Immature natural killer cell (primary cell): Measurements from ENCODE around the gene BLVRA. TPM values are rescaled to one million over a fixed set of nuclear protein-coding genes. Genes with fewer than 3 reads are reported as not detected.
"Not testable (repeated sequence)": the region's sequence is repeated elsewhere in the genome, so short reads cannot be mapped to it uniquely, and the experiment has no call there.

ENCODE experiments used
- DNase-seq, 3 donors: peaks; one replicate each; pipeline ENCODE4 v3.0.0; 2022; ENCODE audit warnings: mixed read lengths in 1 of 3
- H3K27ac Mint-ChIP-seq, 6 donors: one replicate each; pipeline ENCODE4 v1.8.0; 2020; ENCODE audit warnings: mixed read lengths in 6 of 6, mild to moderate bottlenecking in 5 of 6, inconsistent platforms in 4 of 6, moderate library complexity in 3 of 6
- H3K27me3 Mint-ChIP-seq, 3 donors: one replicate each; pipeline ENCODE4 v1.8.0; 2020 to 2021; ENCODE audit warnings: low read depth in 3 of 3, mild to moderate bottlenecking in 3 of 3, mixed read lengths in 3 of 3, moderate library complexity in 3 of 3, inconsistent platforms in 1 of 3
- H3K36me3 Mint-ChIP-seq, 3 donors: one replicate each; pipeline ENCODE4 v1.8.0; 2020; ENCODE audit warnings: mixed read lengths in 3 of 3, inconsistent platforms in 2 of 3, mild to moderate bottlenecking in 2 of 3
- H3K4me1 Mint-ChIP-seq, 2 donors: one replicate each; pipeline ENCODE4 v1.8.0; 2020; ENCODE audit warnings: inconsistent platforms in 2 of 2, mild to moderate bottlenecking in 2 of 2, mixed read lengths in 2 of 2, moderate library complexity in 1 of 2
- H3K4me3 Mint-ChIP-seq, 5 donors: one replicate each; pipeline ENCODE4 v1.8.0; 2020; ENCODE audit warnings: mild to moderate bottlenecking in 5 of 5, mixed read lengths in 5 of 5, inconsistent platforms in 3 of 5, moderate library complexity in 3 of 5
- H3K9me3 Mint-ChIP-seq, 6 donors: one replicate each; pipeline ENCODE4 v1.8.0; 2020; ENCODE audit warnings: mild to moderate bottlenecking in 6 of 6, mixed read lengths in 6 of 6, inconsistent platforms in 4 of 6, moderate library complexity in 3 of 6
- polyA plus RNA-seq, 3 donors: library from polyadenylated mRNA; unstranded; fragments of 300-500 nt; fragmentation: Illumina TruSeq; gene quantifications; one replicate each; pipeline ENCODE4 v1.2.3, GENCODE V29; 2021

BLVRA gene
- polyA plus RNA-seq, 3 donors from 2014 or later: 51.0 to 72.3 (median 51.0) TPM

GRCh38 chr7:43784030-43784584, 25.6 kb downstream of the BLVRA start:
- H3K4me3 Mint-ChIP-seq: no peak overlapping the region
- peaks cover 8 to 23% (median 16%) of the 10 kb centered on the region in 3 donors for H3K36me3 Mint-ChIP-seq
- no peak for DNase-seq
- no peak overlapping the region for H3K27ac Mint-ChIP-seq
- H3K27me3 Mint-ChIP-seq: no peaks in the 10 kb centered on the region
- no peaks in the 10 kb centered on the region for H3K9me3 Mint-ChIP-seq
- H3K4me1 Mint-ChIP-seq: peaks cover 0 to under 1% of the 10 kb centered on the region in 2 donors

GRCh38 chr7:43784585-43785087, 26.2 kb downstream of the BLVRA start:
- H3K27ac Mint-ChIP-seq, DNase-seq, H3K27me3 Mint-ChIP-seq, H3K4me1 Mint-ChIP-seq, H3K9me3 Mint-ChIP-seq, H3K4me3 Mint-ChIP-seq: not testable (repeated sequence)
- peaks cover 11 to 26% (median 18%) of the 10 kb centered on the region in 3 donors for H3K36me3 Mint-ChIP-seq

- no peaks in the 10 kb centered on the region for H3K9me3 Mint-ChIP-seq
- peaks cover 8 to 24% (median 19%) of the 10 kb centered on the region in 3 donors for H3K36me3 Mint-ChIP-seq
- no peak overlapping the region for H3K27ac Mint-ChIP-seq
- DNase-seq: no peak
- H3K27me3 Mint-ChIP-seq: no peaks in the 10 kb centered on the region
- H3K4me3 Mint-ChIP-seq: no peak overlapping the region
- H3K4me1 Mint-ChIP-seq: no peaks in the 10 kb centered on the region
Observed at GRCh38 chr7:43785420-43785819, 26.9 kb downstream of the BLVRA start.

- no peaks in the 10 kb centered on the region for H3K9me3 Mint-ChIP-seq
- no peak for DNase-seq
- no peak overlapping the region for H3K4me3 Mint-ChIP-seq
- peaks cover 22 to 26% (median 26%) of the 10 kb centered on the region in 3 donors for H3K36me3 Mint-ChIP-seq
- H3K4me1 Mint-ChIP-seq: no peaks in the 10 kb centered on the region
- H3K27me3 Mint-ChIP-seq: no peaks in the 10 kb centered on the region
- H3K27ac Mint-ChIP-seq: no peak overlapping the region
Observed at GRCh38 chr7:43787771-43788170, 29.3 kb downstream of the BLVRA start.

GRCh38 chr7:43790006-43790405, 31.5 kb downstream of the BLVRA start:
- no peaks in the 10 kb centered on the region for H3K9me3 Mint-ChIP-seq
- H3K27ac Mint-ChIP-seq: no peak overlapping the region
- peaks cover 23 to 31% (median 30%) of the 10 kb centered on the region in 3 donors for H3K36me3 Mint-ChIP-seq
- no peaks in the 10 kb centered on the region for H3K4me1 Mint-ChIP-seq
- no peak overlapping the region for H3K4me3 Mint-ChIP-seq
- no peak for DNase-seq
- no peaks in the 10 kb centered on the region for H3K27me3 Mint-ChIP-seq

- H3K9me3 Mint-ChIP-seq: no peaks in the 10 kb centered on the region
- no peaks in the 10 kb centered on the region for H3K4me1 Mint-ChIP-seq
- H3K27me3 Mint-ChIP-seq: no peaks in the 10 kb centered on the region
- H3K36me3 Mint-ChIP-seq: peaks cover 27 to 35% (median 31%) of the 10 kb centered on the region in 3 donors
- H3K27ac Mint-ChIP-seq: no peak overlapping the region
- H3K4me3 Mint-ChIP-seq: no peak overlapping the region
- DNase-seq: no peak
Observed at GRCh38 chr7:43790834-43791233, 32.4 kb downstream of the BLVRA start.

GRCh38 chr7:43791665-43792064, 33.2 kb downstream of the BLVRA start:
- H3K36me3 Mint-ChIP-seq: peaks cover 27 to 36% (median 28%) of the 10 kb centered on the region in 3 donors
- no peak for DNase-seq
- no peaks in the 10 kb centered on the region for H3K27me3 Mint-ChIP-seq
- H3K9me3 Mint-ChIP-seq: no peaks in the 10 kb centered on the region
- H3K27ac Mint-ChIP-seq: no peak overlapping the region
- H3K4me1 Mint-ChIP-seq: no peaks in the 10 kb centered on the region
- H3K4me3 Mint-ChIP-seq: no peak overlapping the region

GRCh38 chr7:43792471-43793150, 34.1 kb downstream of the BLVRA start:
- Mint-ChIP-seq H3K36me3 (peaks cover 27 to 44% (median 28%) of the 10 kb centered on the region in 3 donors), H3K4me3 (no peak overlapping the region), H3K27me3 (no peaks in the 10 kb centered on the region), H3K4me1 (no peaks in the 10 kb centered on the region), H3K9me3 (no peaks in the 10 kb centered on the region), H3K27ac (no peak overlapping the region)
- DNase-seq: no peak

- no peaks in the 10 kb centered on the region for H3K9me3 Mint-ChIP-seq
- DNase-seq: no peak
- no peaks in the 10 kb centered on the region for H3K27me3 Mint-ChIP-seq
- H3K4me1 Mint-ChIP-seq: no peaks in the 10 kb centered on the region
- peaks cover 8 to 36% (median 17%) of the 10 kb centered on the region in 3 donors for H3K36me3 Mint-ChIP-seq
- no peak overlapping the region for H3K4me3 Mint-ChIP-seq
- H3K27ac Mint-ChIP-seq: peak overlapping the region in 1 of 6 donors; percentile 2
Observed at GRCh38 chr7:43799605-43800004, 41.1 kb downstream of the BLVRA start.

GRCh38 chr7:43803865-43804264, 45.4 kb downstream of the BLVRA start:
- no peak for DNase-seq
- H3K4me3 Mint-ChIP-seq: no peak overlapping the region
- H3K36me3 Mint-ChIP-seq: peaks cover 14 to 42% (median 18%) of the 10 kb centered on the region in 3 donors
- H3K9me3 Mint-ChIP-seq: no peaks in the 10 kb centered on the region
- peaks cover 20 to 22% of the 10 kb centered on the region in 2 donors for H3K4me1 Mint-ChIP-seq
- H3K27me3 Mint-ChIP-seq: peaks cover 0 to 2% (median 0%) of the 10 kb centered on the region in 3 donors
- no peak overlapping the region for H3K27ac Mint-ChIP-seq

- peak; percentile 57 to 74 (median 63) for DNase-seq
- Mint-ChIP-seq H3K9me3 (no peaks in the 10 kb centered on the region), H3K36me3 (peaks cover 10 to 29% (median 14%) of the 10 kb centered on the region in 3 donors), H3K27me3 (peaks cover 0 to 2% (median 1%) of the 10 kb centered on the region in 3 donors), H3K4me1 (peaks cover 38 to 44% of the 10 kb centered on the region in 2 donors), H3K27ac (peak overlapping the region; percentile 56 to 91 (median 90)), H3K4me3 (peak overlapping the region; percentile 68 to 79 (median 77))
Observed at GRCh38 chr7:43808410-43808809, 49.9 kb downstream of the BLVRA start.

GRCh38 chr7:43810195-43810941, 51.9 kb downstream of the BLVRA start:
- not testable (repeated sequence) for DNase-seq, H3K27me3 Mint-ChIP-seq, H3K9me3 Mint-ChIP-seq
- Mint-ChIP-seq H3K36me3 (peaks cover 4 to 16% (median 5%) of the 10 kb centered on the region in 3 donors), H3K4me3 (peak overlapping the region in 2 of 5 donors; percentile 21 to 79), H3K4me1 (peaks cover 38 to 44% of the 10 kb centered on the region in 2 donors), H3K27ac (peak overlapping the region in 4 of 6 donors; percentile 51 to 89 (median 76))

GRCh38 chr7:43815373-43815772, 56.9 kb downstream of the BLVRA start:
- H3K27ac Mint-ChIP-seq: no peak overlapping the region
- H3K4me3 Mint-ChIP-seq: no peak overlapping the region
- peaks cover 0 to 2% (median 0%) of the 10 kb centered on the region in 6 donors for H3K9me3 Mint-ChIP-seq
- peaks cover 5 to 8% (median 5%) of the 10 kb centered on the region in 3 donors for H3K27me3 Mint-ChIP-seq
- H3K36me3 Mint-ChIP-seq: no peaks in the 10 kb centered on the region
- no peak for DNase-seq
- peaks cover 3 to 8% of the 10 kb centered on the region in 2 donors for H3K4me1 Mint-ChIP-seq
